Fibroblast of lung (primary cell): Measurements from ENCODE around the gene ZNF143. TPM values are rescaled to one million over a fixed set of nuclear protein-coding genes. Genes with fewer than 3 reads are reported as not detected.
A peak's percentile ranks its signal among the peaks of the same experiment; 100 is the strongest.

ENCODE experiments used
- DNase-seq, 2 donors: peaks; one replicate each; pipeline versions ENCODE4 v3.0.0 to v3.0.0-alpha.2; 2010; ENCODE audit warnings: low read depth in 2 of 2
- H2AFZ ChIP-seq: 2 replicates; pipeline ENCODE4 v1.5.1; 2012; ENCODE audit warnings: low read length, control low read depth, inconsistent platforms
- H3K27ac ChIP-seq: 2 replicates; pipeline ENCODE4 v1.5.1; 2011; ENCODE audit warnings: low read length, control low read depth; ENCODE audit not compliant: insufficient read depth
- H3K27me3 ChIP-seq: 2 replicates; pipeline ENCODE4 v1.5.1; 2011; ENCODE audit warnings: mild to moderate bottlenecking, low read length; ENCODE audit not compliant: control insufficient read depth, insufficient read depth
- H3K36me3 ChIP-seq: 2 replicates; pipeline ENCODE4 v1.5.1; 2011; ENCODE audit warnings: low read length; ENCODE audit not compliant: control insufficient read depth, insufficient read depth
- H3K4me1 ChIP-seq: 2 replicates; pipeline ENCODE4 v1.5.1; 2011; ENCODE audit warnings: low read length; ENCODE audit not compliant: control insufficient read depth, insufficient read depth; ENCODE audit errors: extremely low read depth
- H3K4me2 ChIP-seq: 2 replicates; pipeline ENCODE4 v1.5.1; 2011; ENCODE audit warnings: low read length, control low read depth; ENCODE audit not compliant: insufficient read depth; ENCODE audit errors: extremely low read depth
- H3K4me3 ChIP-seq, 4 experiments: fragments of 200-600 bp in 1 of 4; sonication (generic) in 1 of 4; replicated peaks in 1 of 4; 2 replicates each; pipeline ENCODE4 v1.5.1; 2011 to 2016; ENCODE audit warnings: low read length in 4 of 4, low read depth in 3 of 4, mild to moderate bottlenecking in 3 of 4, control low read depth in 2 of 4, inconsistent platforms in 1 of 4, mixed read lengths in 1 of 4; ENCODE audit not compliant: insufficient read depth in 1 of 4; ENCODE audit errors: control extremely low read depth in 1 of 4
- H3K79me2 ChIP-seq: 2 replicates; pipeline ENCODE4 v1.5.1; 2012; ENCODE audit warnings: mild to moderate bottlenecking, low read length, inconsistent platforms; ENCODE audit not compliant: control insufficient read depth, insufficient read depth
- H3K9ac ChIP-seq: 2 replicates; pipeline ENCODE4 v1.5.1; 2011; ENCODE audit warnings: mild to moderate bottlenecking, low read length, control low read depth; ENCODE audit not compliant: insufficient read depth
- H3K9me3 ChIP-seq: 2 replicates; pipeline ENCODE4 v1.5.1; 2012; ENCODE audit warnings: low read depth, low read length; ENCODE audit not compliant: control insufficient read depth, insufficient read depth
- H4K20me1 ChIP-seq: 2 replicates; pipeline ENCODE4 v1.5.1; 2011; ENCODE audit warnings: low read length; ENCODE audit not compliant: control insufficient read depth, insufficient read depth; ENCODE audit errors: extremely low read depth
- CTCF ChIP-seq, 2 donors: IDR thresholded peaks in 1 of 2; conservative IDR thresholded peaks in 1 of 2; 1 replicate in 1 of 2; 2 replicates in 1 of 2; pipeline ENCODE4 v1.5.1; 2011 to 2012; ENCODE audit warnings: low read length in 2 of 2, control low read depth in 1 of 2, inconsistent platforms in 1 of 2, low read depth in 1 of 2, mild to moderate bottlenecking in 1 of 2
- EZH2 ChIP-seq: IDR thresholded peaks from 2 replicates; pipeline ENCODE4 v1.5.1; 2012; ENCODE audit warnings: low read length, control low read depth, mild to moderate bottlenecking; ENCODE audit errors: missing control alignments
- polyA plus RNA-seq, 2 donors: library from polyadenylated mRNA; depleted of rRNA in 1 of 2; stranded (reverse) in 1 of 2; unstranded in 1 of 2; fragments of >200 nt; gene quantifications; 2 replicates each; pipeline ENCODE4 v1.2.1, GENCODE V29; 2011 to 2012; ENCODE audit warnings: missing spikeins in 1 of 2
- total RNA-seq: library from RNA; depleted of rRNA; stranded (reverse); fragments of >200 nt; gene quantifications from 2 replicates; pipeline ENCODE4 v1.2.1, GENCODE V29; 2014

Gene ZNF143
- total and polyA plus RNA-seq, 2 donors (not counting 1 experiment from before 2014, with no cell fraction given): 22.6 to 36.2 TPM

DNA sequence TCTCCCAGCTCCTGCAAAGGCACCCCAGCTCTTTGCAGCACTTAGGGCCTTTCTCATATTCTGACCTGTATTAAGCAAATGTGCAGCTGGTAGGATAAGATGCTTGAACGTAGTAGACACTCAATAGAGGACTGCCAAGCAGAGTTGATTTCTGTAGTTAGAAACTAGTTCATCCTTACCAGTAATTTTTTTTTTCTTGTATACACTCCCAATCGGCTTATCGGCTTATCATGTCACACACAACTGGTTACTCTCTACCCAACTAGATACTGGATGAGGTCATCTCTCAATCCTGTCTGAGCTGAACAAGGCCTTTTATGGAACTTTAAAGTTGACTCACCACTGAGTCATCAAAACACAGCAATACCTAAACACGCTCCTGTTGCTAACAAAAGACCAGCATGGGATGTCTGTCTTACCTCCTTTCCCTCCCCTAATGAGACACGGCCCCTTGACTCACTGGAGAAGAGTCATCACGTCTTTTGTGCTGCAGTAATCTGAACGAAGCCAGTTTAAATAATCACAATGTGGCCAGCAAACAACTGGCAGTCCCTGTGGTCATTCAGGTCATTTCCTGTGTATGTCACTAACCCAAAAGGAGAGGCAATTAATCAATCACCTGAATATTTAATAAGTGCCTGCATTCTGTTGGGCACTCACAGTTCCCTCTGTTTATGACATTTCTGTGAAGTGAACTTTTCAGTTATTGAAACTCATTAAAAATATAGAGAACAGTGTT is 105.2 kb downstream of the ZNF143 start:
- DNase-seq: peak; percentile 100
- Histone ChIP-seq H3K27me3 (no peaks in the 10 kb centered on the region), H3K4me2 (peak overlapping the region; percentile 69), H3K9ac (peak overlapping the region; percentile 55), H3K36me3 (no peaks in the 10 kb centered on the region), H3K9me3 (no peaks in the 10 kb centered on the region), H4K20me1 (no peaks in the 10 kb centered on the region), H3K4me1 (peaks cover 19% of the 10 kb centered on the region), H3K27ac (peak overlapping the region; percentile 92), H3K79me2 (no peaks in the 10 kb centered on the region), H2AFZ (no peak overlapping the region), H3K4me3 (no peak overlapping the region)
- no peak for TF ChIP-seq EZH2

DNA sequence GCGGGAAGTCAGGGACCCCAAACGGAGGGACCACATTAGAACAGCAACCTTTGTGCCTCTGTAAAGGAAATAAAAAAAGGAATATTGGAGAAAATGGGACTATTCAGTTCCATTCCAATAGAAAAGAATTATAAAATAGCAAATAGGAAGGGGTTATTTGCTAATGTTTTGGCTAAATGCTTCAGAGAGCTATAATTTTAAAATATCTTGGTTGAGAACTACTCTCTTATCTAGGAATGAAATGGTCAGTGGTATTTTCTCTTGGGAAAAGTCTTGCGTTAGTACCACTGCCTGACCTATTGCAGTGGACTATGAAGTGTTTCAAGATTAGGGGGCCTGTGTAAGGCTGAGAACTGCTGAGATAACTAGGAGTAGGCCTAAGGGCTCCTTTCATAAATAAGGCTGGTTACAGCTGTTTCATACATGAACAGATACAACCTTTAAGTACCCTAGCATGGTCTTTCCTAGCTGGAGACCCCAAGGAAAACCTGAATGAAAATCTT is 105.8 kb downstream of the ZNF143 start:
- Histone ChIP-seq H3K27me3 (no peaks in the 10 kb centered on the region), H3K9ac (peak overlapping the region; percentile 49), H3K4me1 (peaks cover 19% of the 10 kb centered on the region), H3K79me2 (no peaks in the 10 kb centered on the region), H3K36me3 (no peaks in the 10 kb centered on the region), H4K20me1 (no peaks in the 10 kb centered on the region), H3K27ac (peak overlapping the region; percentile 92), H3K9me3 (no peaks in the 10 kb centered on the region), H2AFZ (no peak overlapping the region), H3K4me2 (peak overlapping the region; percentile 26), H3K4me3 (no peak overlapping the region)
- peak; percentile 87 to 92 for DNase-seq
- TF ChIP-seq CTCF (conservative IDR thresholded peaks at IDR 0.05 in 1 of 2, IDR thresholded peaks at IDR 0.05 in 1 of 2; ENCODE audit: low read depth in 1 of 2, low read length in 2 of 2) (no peak), EZH2 (no peak)

GRCh38 chr11:9567401-9567800 is 106.6 kb downstream of the ZNF143 start:
- Histone ChIP-seq H3K4me3 (no peak overlapping the region), H3K9ac (no peak overlapping the region), H3K4me1 (peaks cover 19% of the 10 kb centered on the region), H2AFZ (no peak overlapping the region), H3K4me2 (no peak overlapping the region), H3K9me3 (no peaks in the 10 kb centered on the region), H3K36me3 (no peaks in the 10 kb centered on the region), H4K20me1 (no peaks in the 10 kb centered on the region), H3K27me3 (no peaks in the 10 kb centered on the region), H3K27ac (peak overlapping the region; percentile 92), H3K79me2 (no peaks in the 10 kb centered on the region)
- TF ChIP-seq CTCF (conservative IDR thresholded peaks at IDR 0.05 in 1 of 2, IDR thresholded peaks at IDR 0.05 in 1 of 2; ENCODE audit: low read depth in 1 of 2, low read length in 2 of 2) (no peak), EZH2 (no peak)
- no peak for DNase-seq
